Activated gamma-delta T cell treated with anti-CD3 and anti-CD28 coated beads, Interleukin-2, amount 50 U/mL, for 16 hours (primary cell): ENCODE measurements around the gene MUC6.

Source experiments
- DNase-seq: peaks from one replicate; pipeline ENCODE4 v3.0.0-alpha.2; 2020; ENCODE audit warnings: low read depth

The MUC6 gene

DNA sequence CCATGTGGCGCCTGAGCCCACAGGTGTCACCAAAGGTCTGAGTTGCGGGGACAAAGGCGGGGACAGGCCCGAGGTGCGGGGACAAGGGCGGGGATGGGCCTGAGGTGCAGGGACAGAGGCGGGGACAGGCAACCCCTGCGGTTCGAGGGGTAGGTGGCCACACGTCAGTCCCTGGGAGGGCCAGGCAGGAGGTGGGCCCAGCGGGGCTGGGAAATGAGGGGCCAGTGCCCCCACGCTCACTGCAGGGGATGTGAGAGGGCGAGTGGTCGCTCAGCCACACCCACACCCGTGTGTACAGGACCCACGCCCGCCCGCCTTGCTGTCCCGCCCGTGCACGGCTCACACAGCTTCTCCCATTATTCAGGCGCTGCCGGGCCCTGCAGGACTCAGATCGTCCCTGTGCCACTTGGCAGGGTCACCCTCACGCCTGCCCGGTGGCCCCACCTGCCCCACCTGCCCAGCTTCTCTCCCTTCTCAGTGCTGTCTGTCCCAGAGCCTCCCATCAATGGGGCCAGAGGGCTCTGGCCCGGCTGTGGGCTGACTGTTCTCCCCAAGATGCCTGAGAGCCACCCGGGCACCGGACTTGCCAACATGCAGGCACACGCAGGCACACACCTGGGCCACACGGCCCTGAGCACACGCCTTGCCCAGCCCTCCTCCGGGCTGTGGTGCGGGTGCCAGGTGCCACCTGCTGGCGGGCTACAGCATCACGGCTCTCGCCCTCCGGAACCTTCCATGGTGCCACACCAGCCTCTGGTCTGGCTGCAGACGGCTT is 14.2 kb upstream of the MUC6 start:
- peak; percentile 45 for DNase-seq

DNA sequence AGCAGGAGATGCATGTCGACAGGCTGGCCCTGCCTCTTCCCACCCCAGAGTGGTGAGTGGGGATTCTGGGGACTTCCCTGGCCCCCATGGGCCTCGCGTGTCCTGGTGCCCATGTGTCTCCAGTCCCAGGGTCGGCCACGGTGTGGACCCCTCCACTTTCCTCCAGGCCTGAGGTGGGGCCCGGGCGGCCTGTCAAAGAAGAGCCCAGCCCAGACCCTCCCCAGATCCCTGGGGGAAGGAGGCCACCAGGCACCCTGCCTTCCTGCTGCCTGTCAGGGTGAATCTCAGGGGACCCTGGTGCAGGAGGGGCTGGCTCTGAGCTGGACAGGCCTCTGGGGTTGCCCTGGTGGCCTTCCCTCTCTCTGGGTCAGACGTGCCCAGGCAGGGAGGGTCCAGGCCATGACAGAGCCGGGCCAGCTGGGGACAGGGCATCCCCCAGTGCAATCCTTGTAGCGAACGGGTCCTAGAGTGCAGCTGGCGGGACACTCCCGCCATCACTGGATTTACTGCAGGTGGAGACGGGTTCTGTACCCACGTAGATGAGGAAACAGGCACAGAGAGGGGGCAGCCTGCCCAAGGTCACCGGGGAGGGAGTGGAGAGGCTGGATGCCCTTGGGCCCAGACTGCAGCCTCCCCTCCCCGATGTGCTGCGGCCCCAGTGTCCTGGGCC is 13.5 kb upstream of the MUC6 start:
- no peak for DNase-seq

DNA sequence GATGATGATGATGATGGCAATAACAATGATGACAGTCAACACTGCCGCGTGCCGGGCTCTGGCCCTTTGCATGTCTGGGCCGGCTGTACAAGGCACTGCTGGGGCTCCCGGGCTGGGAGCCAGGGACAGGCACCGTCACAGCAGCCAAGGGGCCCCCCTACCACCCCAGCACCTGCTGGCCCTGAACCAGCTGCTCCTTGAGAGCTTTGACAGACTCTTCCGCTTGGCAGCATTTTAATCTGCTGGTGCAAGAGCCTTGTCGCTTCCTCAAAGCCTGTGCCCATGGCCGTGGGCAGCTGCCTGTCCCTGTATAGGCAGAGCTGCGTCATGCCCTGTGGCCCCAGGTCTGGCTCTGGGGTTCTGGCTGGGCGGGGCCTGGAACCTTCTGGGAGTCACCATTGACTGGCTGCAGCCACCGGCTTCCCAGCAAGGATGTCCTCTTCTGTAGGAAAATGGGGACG is 12.9 kb upstream of the MUC6 start:
- DNase-seq, result no peak

DNA sequence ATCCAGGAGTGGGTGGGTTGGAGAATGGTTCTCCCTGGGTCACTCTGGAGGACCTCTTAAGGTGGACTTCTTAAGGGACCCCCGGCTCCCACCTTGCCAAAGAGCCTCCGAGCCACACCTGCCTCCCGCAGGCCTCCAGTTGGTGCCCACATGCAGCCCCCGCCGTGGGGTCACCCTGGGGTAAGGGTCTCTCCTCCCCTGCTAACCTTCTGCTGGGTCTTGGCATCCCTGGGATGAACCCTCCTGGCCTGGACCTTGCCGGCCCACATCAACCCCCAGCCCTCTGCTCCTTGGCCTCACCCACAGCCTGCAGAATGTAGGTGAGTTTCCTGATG is 12.5 kb upstream of the MUC6 start:
- DNase-seq, result no peak

DNA sequence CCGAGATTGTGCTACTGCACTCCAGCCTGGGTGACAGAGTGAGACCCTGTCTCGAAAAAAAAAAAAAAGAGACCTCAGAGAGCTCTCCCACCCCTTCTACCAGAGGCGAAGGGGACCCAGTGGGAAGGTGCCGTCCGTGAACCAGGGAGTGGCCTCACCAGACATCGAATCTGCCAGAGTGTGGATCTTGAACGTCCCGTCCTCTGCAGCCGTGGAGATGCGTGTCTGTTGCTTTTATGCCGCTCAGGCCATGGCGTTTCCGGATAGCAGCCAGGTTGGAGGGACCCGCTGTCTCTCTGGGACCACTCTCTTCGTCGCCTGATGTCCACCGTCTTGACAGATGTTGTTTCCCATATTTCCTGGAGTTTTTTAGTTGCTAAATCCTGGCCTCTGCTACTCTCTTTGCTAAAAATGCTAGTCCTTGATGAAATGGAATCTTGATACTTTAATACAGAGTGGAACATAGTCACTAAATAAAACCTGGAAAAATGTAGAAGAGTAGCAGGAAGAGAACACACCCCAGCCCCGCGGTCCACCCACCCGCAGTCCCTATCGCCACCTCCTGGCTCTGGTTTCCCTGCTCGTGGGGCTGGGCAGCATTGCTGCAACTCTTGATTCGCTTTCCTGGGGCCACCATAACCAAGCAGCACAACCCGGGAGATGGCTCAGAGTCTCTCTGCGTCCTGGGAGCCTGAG is 12.0 kb upstream of the MUC6 start:
- DNase-seq, result no peak

DNA sequence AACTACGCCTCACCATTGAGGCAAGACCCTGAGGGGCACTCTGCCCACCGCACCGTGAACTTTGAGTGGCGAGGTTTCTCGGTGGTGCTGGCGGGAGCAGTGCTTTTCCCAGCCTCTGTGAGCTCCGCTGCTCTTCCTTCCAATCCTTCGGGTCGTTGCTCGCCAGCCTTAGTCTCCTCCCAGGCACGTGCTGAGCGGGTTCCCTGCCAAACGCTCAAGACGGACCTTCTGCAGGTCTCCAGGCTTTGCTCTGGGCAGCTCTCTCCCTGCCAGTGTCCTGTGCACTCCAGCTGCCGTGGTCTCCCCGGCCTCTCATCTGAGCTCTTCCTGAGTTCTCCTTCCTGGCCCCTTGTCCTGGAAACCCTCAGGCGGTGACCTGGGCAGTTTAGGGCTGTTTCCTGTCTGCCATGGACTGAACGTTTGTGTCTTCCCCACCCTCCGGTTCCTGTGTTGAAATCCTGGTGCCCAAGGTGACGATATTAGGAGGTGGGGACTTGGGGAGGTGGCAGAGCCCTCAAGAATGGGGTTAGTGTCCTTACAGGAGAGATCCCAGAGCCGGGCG is 11.2 kb upstream of the MUC6 start:
- DNase-seq, result no peak

DNA sequence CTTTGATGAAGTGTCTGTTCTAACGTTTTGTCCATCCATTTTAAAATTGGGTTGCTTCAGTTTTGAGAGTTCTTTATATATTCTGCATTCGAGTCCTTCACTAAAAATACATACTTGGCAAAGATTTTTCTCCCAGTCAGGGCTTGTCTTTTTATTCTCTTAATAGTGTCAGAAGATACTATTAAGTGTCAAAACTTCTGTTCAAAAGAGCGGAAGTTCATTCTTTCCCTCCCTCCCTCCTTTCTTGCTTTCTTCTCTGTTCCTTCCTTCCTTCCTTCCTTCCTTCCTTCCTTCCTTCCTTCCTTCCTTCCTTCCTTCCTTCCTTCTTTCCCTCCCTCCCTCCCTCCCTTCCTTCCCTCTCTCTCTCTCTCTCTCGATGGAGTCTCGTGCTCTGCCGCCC is 7.6 kb upstream of the MUC6 start:
- DNase-seq, result no peak

DNA sequence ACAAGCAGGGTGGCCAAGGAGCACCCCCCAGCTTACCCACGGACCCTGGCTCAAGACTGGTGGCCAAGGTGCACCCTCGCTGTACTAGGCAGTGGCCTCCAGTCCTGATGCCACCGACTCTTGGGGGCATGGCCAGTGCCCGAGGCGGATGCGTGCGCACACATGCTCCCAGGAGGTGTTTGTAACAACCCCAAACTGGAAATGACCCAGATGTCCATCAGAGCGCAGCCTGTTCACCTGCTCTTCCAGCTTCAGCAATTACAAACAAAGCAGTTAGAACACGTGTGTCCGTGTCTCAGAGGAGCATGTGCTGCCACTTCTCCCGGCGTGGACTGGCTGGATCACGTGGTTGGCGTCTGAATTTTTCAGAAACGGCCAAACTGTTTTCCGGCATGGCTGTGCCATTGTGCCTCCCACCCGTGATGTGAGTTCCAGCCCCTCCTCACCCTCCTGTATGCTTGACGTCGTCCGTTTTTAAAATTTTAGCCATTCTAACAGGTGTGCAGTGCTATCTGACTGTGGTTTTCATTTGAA is 7.1 kb upstream of the MUC6 start:
- DNase-seq, result no peak

DNA sequence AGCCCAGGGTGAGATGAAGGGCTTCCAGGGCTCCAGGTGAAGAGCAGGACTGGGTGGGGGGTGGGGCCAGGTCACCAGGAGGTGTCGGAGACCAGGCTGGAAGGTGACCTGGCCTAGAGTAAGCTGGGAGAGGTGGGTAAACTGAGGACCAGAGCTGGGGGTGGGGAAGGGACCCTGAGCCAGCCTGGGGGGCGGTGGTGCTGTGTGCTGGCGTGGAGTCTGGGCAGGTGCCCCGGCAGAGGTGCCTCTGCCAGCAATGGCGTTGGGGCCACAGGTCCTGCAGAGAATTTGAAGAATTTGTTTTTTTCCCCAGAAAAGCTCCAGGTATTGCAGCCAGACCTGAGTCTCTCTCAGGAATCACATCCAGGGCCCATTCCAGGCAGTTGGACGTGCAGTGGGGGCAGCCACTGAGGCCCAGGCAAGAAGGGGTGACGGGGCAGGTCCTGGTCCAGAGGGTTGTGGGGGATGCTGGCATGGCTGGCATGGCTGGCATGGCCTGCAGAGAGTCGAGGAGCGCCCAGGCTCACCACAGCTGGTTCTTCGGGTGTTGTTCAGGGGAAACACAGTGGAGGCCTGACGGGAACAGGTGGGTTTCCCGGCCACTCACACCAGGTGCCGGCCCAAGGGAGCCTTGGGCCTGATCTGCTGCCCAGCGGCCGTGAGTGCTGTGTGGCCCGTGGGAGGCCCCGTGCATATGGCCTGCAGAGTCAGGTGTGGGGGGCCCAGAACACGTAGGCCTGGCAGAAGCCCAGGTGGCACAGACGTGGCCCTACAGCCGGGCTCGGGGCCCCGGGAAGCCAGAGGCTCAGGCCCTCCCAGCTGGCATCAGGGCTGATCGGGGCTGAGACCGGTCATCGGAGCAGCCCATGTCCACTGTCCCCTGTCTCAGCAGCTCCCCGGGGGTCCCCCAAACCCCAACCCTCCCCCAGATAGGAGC is 6.4 kb upstream of the MUC6 start:
- DNase-seq, result no peak

DNA sequence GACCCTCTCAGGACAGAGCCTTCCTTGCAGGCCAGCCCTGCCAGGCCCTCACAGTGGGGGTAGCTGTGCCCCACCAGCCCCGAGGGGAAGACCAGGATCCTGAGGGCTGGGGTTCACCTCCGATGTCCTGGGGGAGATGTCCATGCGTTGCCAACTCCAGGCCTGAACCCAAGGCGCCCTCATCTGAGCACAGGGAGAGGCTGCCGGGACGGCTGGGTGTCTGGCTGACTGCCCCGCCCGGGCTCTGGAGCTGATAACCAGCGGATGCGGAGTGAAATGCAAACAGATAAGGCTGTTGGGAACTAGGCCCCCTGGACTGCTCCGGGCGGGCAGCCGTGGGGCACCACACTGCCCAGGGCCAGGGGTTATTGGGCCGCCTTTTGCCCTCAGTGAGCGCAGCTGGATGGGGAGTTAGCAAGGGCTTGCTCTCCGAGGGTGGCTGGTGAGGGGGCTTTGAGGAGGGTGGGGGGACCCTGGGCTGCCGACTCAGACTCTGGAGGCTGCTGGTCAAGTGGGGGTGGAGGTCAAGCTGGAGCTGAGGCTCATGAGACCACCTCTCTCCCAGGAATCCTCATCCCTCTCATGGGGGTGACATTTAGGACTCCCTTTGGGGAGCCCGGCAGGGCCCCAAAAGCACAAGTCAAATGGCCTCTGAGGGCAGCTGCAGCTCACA is 5.6 kb upstream of the MUC6 start:
- DNase-seq, result no peak

DNA sequence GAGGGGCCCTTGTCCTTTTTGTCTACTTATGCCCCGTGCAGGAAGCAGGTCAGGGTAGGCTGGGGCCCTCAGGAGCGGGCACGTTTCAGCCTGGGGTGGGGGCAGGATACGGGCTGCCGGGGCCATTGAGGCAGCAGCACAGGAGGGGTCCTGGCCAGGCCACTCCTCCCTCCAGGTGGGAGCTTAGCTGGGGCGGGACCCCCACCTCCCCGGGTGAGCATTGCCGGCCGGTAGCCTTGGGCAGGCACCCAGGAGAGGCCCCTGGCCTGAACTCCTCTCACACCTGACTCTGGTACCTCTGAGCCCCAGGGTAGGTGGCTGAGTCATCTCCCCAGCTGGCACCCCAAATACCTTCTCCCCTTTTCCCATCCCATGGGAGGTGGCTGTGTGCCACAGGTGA is 5.0 kb upstream of the MUC6 start:
- DNase-seq, result no peak

DNA sequence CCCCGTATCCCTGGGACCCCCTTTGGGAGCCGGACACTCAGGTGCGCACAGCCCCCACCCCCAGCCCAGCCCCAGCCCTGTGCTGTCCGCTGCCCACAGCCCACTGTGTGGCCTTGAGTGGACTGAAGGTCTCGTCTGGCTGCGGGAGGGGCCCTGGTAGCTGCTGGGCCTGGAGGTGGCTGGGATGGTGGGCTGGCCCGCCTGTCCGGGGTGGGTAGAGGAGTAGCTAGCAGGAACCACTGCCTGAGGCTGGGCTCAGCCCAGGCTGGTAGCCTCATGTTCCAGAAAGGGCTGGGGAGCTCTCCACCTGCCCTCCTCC is 4.6 kb upstream of the MUC6 start:
- DNase-seq, result no peak

DNA sequence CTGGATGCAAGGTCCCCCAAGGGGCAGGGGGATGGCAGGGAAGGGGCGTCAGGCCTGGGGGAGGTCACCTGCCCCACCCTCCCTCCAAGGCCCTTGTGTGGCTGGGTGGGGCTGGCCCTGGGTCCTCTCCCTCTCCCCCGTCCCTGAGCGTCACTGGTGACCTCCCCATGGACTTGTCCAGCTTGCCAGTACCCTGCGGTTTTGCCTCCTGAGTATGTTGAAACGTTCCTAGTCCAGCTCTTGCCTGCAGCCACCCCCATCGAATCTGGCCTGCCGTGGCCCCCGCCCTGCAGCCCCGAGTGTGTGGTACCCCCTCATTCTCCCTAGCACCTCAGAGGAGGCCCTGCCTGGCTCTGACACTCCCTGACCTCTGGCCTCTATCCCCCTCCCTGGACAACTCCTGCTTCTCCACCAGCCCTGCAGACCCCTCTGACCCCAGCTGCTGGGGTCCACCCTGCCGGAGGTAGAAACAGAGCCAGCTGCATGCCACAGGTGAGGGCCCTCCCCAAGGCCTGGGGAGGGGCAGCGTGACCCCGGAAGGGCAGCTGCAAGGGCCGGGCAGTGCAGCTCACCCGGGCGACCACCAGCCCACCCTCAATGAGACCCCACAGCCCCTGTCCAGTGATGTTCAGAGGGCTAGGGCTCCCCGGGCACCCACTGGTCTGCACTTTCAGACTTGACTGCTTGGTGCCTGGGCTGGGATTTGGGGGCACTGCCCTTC is 4.1 kb upstream of the MUC6 start:
- no peak for DNase-seq

DNA sequence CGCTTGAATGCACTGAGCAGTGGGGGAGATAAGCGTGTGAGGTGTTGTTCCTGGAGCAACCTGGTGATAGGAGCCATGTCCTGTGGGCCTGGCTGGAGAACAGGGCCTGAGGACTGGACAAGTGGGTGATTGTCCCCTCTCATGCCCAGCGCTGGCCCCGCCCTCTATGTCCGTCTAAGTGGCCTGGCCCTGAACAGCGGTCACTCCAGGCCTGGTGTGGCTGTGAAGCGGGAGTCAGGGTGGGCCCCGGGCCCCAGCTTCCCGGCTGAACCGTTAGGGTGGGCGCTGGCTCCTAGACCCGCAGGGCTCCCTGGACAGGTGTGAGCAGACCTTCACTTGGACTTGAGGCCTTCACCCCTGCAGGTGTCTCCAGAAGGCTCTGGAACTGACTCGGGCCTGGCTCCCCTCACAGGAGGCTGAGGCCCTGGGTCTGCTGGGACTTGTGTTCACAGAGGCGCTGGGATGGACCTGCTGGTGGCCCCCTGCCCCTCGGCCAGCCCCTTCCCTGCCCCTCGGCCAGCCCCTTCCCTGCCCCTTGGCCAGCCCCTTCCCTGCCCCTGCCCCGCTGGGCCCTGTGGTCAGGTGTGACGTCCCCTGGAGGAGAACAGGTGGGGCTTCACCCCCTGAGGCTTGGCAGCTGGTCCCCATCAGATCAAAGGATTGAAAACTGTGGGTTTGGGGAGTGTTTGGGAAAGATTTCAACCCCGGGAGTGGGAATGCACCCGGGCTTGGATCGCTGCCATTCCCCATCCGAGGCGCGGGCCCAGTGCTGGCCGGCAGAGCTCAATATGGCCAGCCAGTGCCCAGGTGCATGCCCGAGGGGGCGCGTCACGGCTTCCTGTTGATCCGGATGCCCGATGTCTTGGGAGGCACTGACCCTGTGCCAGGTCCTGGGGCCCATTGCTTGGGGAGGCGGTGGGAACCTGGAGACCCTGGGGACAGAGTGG is 3.2 kb upstream of the MUC6 start:
- no peak for DNase-seq

DNA sequence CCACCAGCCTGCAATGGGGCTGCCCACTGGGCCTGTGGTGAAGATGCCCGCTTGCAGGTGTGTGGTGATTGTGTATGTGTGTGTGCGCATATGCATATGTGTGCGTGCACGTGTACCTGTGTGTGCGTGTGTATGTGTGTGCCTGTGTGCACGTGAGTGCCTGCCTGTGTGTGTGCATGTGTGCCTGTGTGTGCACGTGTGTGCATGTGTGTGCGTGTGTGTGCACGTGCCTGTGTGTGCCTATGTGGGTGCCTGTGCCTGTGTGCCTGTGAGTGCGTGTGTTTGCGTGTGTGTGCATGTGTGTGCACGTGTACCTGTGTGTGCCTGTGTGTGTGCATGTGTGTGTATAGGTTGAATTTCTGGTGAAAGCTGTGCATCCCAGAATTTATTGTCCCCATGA is 2.4 kb upstream of the MUC6 start:
- DNase-seq, result no peak

DNA sequence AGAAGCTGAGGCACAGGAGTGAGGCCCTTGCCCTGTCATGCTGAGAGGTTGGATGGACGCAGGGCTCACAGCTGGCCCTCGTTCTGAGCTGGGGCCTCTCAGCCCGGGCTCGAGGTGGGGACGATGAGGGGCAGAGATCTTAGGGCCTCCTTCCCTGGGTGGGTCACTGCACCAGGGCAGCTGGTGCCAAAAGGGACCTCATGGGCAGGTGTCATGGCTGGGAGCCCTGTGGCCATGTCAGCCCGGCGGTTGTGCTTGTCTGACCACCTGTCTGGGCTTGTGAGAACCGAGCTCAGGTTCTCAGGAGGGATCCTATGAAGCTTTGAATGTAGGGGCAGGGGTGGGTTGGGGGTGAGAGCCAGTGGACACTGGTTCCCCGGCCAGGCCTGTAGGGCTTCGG is 1.8 kb upstream of the MUC6 start:
- DNase-seq, result no peak

DNA sequence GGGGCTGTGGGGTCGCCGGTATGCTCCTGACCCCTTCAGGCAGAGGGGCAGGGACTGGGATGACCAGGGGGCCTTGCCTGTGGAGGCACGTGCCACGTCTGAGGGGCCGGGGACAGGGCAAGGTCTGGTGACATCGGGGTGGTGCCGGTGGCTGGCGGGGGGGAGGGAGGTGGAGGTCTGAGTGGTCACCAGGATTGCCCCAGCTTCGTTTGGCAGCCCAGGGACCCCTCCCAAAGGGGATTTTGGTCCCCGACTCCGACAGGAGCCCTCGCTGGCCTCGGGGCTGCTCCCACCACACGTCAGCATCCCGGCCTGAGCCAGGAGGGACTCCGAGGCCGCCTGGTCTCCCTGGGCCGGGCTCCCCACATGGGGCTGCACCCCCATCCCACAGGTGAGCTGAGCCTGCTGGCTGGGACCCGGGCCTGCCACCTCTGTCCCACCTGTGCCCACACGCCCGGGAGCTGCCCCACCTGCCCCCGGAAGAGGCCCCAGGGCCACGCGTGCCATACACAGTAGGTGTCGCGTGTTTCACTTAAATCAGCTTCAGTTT is 1.1 kb upstream of the MUC6 start:
- DNase-seq, result no peak

DNA sequence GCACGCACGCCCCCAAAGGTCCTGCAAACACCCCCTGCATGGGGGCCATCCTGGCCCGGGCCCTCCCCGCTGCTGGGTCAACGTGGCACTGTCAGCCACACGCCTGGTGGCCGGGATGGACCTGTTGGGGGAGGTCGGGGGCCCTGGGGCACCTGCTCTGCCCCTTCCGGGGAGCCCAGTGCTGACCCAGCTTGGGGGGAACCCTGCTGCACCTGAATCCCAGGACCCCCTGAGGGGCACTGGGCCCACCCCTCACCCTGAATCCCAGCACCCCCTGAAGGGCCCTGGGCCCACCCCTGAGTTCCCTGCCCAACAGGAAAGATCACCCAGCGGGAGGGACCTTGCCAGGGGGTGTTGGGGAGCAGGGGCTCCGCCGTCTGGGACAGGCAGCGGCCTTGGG is 413 bp upstream of the MUC6 start:
- DNase-seq, result no peak
